NCI-H1694 treated with DMSO at 0.1 percent for 48 hours (cell line): ENCODE data around the gene RAB1A.
"Not testable (repeated sequence)": the region's sequence is repeated elsewhere in the genome, so short reads cannot be mapped to it uniquely, and the experiment has no call there.

Experiments
- DNase-seq: peaks from one replicate; lab custom pipeline; 2025; lab: John Stamatoyannopoulos, UW

The RAB1A gene

GRCh38 chr2:65129826-65130663, at the start of gene RAB1A:
Gene RAB1A (minus strand): TSS chr2:65130106. CDS start chr2:65129915, 191 bp downstream.
- peak; percentile 98 for DNase-seq

GRCh38 chr2:65177751-65178442, 48.0 kb upstream of the RAB1A start:
- DNase-seq, result no peak

- DNase-seq, result no peak
Observed at GRCh38 chr2:65175894-65176530, 46.1 kb upstream of the RAB1A start.

- DNase-seq, result not testable (repeated sequence)
Observed at GRCh38 chr2:65174031-65174430, 44.1 kb upstream of the RAB1A start.

GRCh38 chr2:65172994-65173790, 43.3 kb upstream of the RAB1A start:
- no peak for DNase-seq

GRCh38 chr2:65170611-65171477, 40.9 kb upstream of the RAB1A start:
- DNase-seq, result not testable (repeated sequence)

- DNase-seq, result no peak
Observed at GRCh38 chr2:65169760-65170136, 39.8 kb upstream of the RAB1A start.

GRCh38 chr2:65165558-65165957, 35.7 kb upstream of the RAB1A start:
- peak; percentile 2 for DNase-seq

GRCh38 chr2:65164426-65164891, 34.6 kb upstream of the RAB1A start:
- DNase-seq, result no peak

- no peak for DNase-seq
Observed at GRCh38 chr2:65161551-65162100, 31.7 kb upstream of the RAB1A start.

- DNase-seq, result no peak
Observed at GRCh38 chr2:65159906-65160305, 30.0 kb upstream of the RAB1A start.

GRCh38 chr2:65159261-65159660, 29.4 kb upstream of the RAB1A start:
- no peak for DNase-seq

GRCh38 chr2:65158557-65158956, 28.7 kb upstream of the RAB1A start:
- DNase-seq, result no peak

GRCh38 chr2:65157856-65158255, 27.9 kb upstream of the RAB1A start:
- DNase-seq, result not testable (repeated sequence)

GRCh38 chr2:65156041-65156440, 26.1 kb upstream of the RAB1A start:
- DNase-seq, result no peak

GRCh38 chr2:65153515-65153914, 23.6 kb upstream of the RAB1A start:
- DNase-seq, result no peak

- peak; percentile 50 for DNase-seq
Observed at GRCh38 chr2:65146078-65146477, 16.2 kb upstream of the RAB1A start.

GRCh38 chr2:65144571-65144970, 14.7 kb upstream of the RAB1A start:
- DNase-seq, result no peak

- no peak for DNase-seq
Observed at GRCh38 chr2:65142515-65142914, 12.6 kb upstream of the RAB1A start.

- no peak for DNase-seq
Observed at GRCh38 chr2:65137197-65137775, 7.4 kb upstream of the RAB1A start.
